ENCODE measurements around the gene CTNND2. TPM values are rescaled to one million over a fixed set of nuclear protein-coding genes. Genes with fewer than 3 reads are reported as not detected.

Gene CTNND2
- total RNA-seq, 3 donors from 2014 or later (not counting 1 experiment from before 2014, with no cell fraction given), result not detected

DNA sequence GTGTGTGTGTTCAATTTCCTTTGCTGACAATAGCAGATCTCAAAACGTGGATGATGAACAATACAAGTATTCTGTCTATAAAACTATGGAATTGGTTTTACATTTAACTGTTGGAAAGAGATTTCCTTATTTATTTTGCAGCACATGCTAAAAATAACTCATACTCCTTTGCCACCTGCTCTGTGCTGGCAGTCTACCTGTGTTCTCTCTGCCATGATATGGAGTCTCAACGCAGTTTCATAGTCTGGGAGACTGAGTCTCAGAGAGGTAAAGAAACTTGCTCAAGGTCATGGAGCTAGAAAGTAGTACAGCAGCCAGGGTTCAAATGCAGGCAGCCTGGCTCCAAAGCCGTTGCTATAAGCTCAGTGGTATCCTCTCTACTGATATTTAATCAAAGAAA, 677.2 kb downstream of the CTNND2 start:
- TF ChIP-seq, protein P1, sequence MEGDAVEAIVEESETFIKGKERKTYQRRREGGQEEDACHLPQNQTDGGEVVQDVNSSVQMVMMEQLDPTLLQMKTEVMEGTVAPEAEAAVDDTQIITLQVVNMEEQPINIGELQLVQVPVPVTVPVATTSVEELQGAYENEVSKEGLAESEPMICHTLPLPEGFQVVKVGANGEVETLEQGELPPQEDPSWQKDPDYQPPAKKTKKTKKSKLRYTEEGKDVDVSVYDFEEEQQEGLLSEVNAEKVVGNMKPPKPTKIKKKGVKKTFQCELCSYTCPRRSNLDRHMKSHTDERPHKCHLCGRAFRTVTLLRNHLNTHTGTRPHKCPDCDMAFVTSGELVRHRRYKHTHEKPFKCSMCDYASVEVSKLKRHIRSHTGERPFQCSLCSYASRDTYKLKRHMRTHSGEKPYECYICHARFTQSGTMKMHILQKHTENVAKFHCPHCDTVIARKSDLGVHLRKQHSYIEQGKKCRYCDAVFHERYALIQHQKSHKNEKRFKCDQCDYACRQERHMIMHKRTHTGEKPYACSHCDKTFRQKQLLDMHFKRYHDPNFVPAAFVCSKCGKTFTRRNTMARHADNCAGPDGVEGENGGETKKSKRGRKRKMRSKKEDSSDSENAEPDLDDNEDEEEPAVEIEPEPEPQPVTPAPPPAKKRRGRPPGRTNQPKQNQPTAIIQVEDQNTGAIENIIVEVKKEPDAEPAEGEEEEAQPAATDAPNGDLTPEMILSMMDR (IDR thresholded peaks at IDR 0.05), result no peak
- H3K4me3 ChIP-seq (ENCODE audit: low read length), result no peak overlapping the region
- no peak for DNase-seq
- H3K27me3 ChIP-seq (ENCODE audit: control insufficient read depth, insufficient read depth, low read length), result no peaks in the 10 kb centered on the region
- peaks cover 0 to 5% of the 10 kb centered on the region in 2 donors for H3K9me3 Mint-ChIP-seq
- peaks cover 5 to 8% of the 10 kb centered on the region in 2 donors for H3K4me1 Mint-ChIP-seq
- no peaks in the 10 kb centered on the region for H3K36me3 ChIP-seq (ENCODE audit: control insufficient read depth, insufficient read depth, low read length)
- H3K27me3 Mint-ChIP-seq (ENCODE audit: low read depth in 2 of 2), result no peaks in the 10 kb centered on the region
- intact Hi-C loops (cut with micrococcal nuclease), result no loop called here
- H3K36me3 Mint-ChIP-seq, result peaks cover 9% of the 10 kb centered on the region
- no peak overlapping the region for H3K27ac Mint-ChIP-seq
- ATAC-seq, result no peak
- no peak overlapping the region for H3K27ac ChIP-seq (ENCODE audit: low read length)
- H3K4me3 Mint-ChIP-seq, result no peak overlapping the region
- peaks cover 7% of the 10 kb centered on the region for H3K4me1 ChIP-seq (ENCODE audit: control insufficient read depth, insufficient read depth, low read length)
- peaks cover 6% of the 10 kb centered on the region for H3K9me3 ChIP-seq (ENCODE audit: control insufficient read depth, insufficient read depth, low read length)
- WGBS (ENCODE audit: insufficient coverage), result 87% methylated on average over 2 of the region's 3 CpGs

DNA sequence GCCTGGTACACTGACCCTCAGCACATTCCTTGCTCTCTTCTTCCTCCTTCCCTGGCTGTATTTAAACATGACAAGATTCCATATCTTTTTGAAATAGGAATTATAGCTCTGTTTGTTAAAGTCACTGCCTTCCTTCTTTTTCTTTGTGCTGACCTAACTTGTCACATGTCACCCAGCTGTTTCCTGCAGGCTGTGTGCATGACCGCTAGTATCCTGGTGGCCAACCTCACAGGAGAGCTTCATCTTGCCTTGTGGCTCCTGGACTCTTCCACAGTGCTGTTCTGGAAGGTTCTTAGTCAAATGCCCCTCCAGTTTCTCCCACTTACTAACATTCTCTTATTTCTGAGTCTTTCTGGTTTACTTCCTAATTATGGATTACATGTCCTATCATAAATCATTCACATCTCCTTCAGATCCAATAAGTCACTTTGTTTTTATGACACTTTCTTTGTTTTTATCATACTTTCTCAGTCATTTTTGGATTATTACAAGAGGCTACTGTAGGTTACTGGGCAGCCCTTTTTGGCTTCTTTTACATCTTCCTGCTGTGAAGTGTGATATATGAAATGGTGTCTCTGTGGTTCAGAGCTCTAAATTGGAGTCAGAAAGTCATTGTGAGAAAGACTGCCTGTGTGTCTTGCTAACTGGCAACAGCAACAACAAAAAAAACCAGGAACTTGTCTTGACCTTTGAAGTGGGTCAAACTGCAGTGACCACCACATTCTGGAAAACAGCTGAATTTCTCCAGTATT, 679.6 kb downstream of the CTNND2 start:
- no peaks in the 10 kb centered on the region for H3K9me3 ChIP-seq (ENCODE audit: control insufficient read depth, insufficient read depth, low read length)
- peak; percentile 39 to 76 (median 68) for ATAC-seq
- H3K4me3 ChIP-seq (ENCODE audit: low read length), result no peak overlapping the region
- H3K27ac Mint-ChIP-seq, result no peak overlapping the region
- intact Hi-C loops (cut with micrococcal nuclease), result no loop called here
- H3K36me3 ChIP-seq (ENCODE audit: control insufficient read depth, insufficient read depth, low read length), result no peaks in the 10 kb centered on the region
- TF ChIP-seq, protein P1 (IDR thresholded peaks at IDR 0.05), result no peak
- no peak overlapping the region for H3K4me3 Mint-ChIP-seq
- H3K4me1 ChIP-seq (ENCODE audit: control insufficient read depth, insufficient read depth, low read length), result peaks cover 7% of the 10 kb centered on the region
- no peak for DNase-seq
- 15% methylated on average over 1 of the region's 1 CpG for WGBS (ENCODE audit: insufficient coverage)
- no peaks in the 10 kb centered on the region for H3K36me3 Mint-ChIP-seq
- H3K4me1 Mint-ChIP-seq, result no peaks in the 10 kb centered on the region
- no peaks in the 10 kb centered on the region for H3K27me3 Mint-ChIP-seq (ENCODE audit: low read depth in 2 of 2)
- H3K9me3 Mint-ChIP-seq, result no peaks in the 10 kb centered on the region
- H3K27ac ChIP-seq (ENCODE audit: low read length), result no peak overlapping the region
- H3K27me3 ChIP-seq (ENCODE audit: control insufficient read depth, insufficient read depth, low read length), result no peaks in the 10 kb centered on the region

DNA sequence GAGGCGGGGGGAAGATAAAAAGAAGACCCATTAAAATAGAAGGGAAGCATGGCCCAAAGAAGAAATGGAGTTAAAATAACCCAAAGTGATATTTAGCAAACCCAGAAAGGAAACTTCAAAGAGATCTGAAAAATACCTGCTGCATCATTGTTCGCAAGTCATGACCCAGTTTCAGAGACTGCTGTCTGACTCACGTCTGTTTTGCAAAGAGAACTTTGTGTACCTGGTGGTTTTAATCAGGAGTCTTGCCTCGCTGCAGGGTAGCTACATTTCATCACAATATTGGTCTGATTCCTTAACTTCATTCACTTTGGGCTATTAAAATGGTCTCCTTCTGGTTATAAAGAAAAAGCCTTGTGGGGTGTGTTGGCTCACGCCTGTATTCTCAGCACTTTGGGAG, 682.1 kb downstream of the CTNND2 start:
- TF ChIP-seq, protein P1 (IDR thresholded peaks at IDR 0.05), result no peak
- Mint-ChIP-seq H3K4me3 (no peak overlapping the region), H3K27me3 (ENCODE audit: low read depth in 2 of 2) (no peaks in the 10 kb centered on the region), H3K9me3 (no peaks in the 10 kb centered on the region), H3K4me1 (no peaks in the 10 kb centered on the region), H3K36me3 (no peaks in the 10 kb centered on the region), H3K27ac (no peak overlapping the region)
- Histone ChIP-seq H3K36me3 (ENCODE audit: control insufficient read depth, insufficient read depth, low read length) (no peaks in the 10 kb centered on the region), H3K27me3 (ENCODE audit: control insufficient read depth, insufficient read depth, low read length) (no peaks in the 10 kb centered on the region), H3K4me3 (ENCODE audit: low read length) (no peak overlapping the region), H3K27ac (ENCODE audit: low read length) (no peak overlapping the region), H3K9me3 (ENCODE audit: control insufficient read depth, insufficient read depth, low read length) (no peaks in the 10 kb centered on the region), H3K4me1 (ENCODE audit: control insufficient read depth, insufficient read depth, low read length) (peaks cover 7% of the 10 kb centered on the region)
- no peak for ATAC-seq
- intact Hi-C loops (cut with micrococcal nuclease), result no loop called here
- DNase-seq, result peak in 1 of 2 donors; percentile 5
- WGBS (ENCODE audit: insufficient coverage), result 71% methylated on average over 4 of the region's 5 CpGs
